ENCODE data around the gene AAK1.

DNA sequence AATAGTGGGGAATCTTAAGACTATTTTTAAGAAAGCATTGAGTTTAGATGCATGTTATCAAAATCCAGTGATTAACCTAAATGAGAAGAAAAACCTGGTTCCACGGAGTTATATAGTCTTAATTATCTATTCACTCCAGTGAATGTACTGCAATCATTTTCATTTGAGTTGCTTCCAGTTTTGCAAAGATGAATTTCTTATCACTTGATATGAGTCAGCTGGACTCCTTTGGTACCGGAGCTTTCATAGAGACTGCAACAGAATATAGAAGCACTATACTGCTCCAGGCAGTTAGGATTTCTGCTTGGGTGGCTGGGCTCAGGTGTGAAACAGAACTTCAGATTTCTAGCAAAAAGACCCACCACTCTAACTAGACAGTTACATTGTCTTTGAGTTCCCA lies 114.1 kb downstream of the AAK1 start:
- TF ChIP-seq, protein P1, sequence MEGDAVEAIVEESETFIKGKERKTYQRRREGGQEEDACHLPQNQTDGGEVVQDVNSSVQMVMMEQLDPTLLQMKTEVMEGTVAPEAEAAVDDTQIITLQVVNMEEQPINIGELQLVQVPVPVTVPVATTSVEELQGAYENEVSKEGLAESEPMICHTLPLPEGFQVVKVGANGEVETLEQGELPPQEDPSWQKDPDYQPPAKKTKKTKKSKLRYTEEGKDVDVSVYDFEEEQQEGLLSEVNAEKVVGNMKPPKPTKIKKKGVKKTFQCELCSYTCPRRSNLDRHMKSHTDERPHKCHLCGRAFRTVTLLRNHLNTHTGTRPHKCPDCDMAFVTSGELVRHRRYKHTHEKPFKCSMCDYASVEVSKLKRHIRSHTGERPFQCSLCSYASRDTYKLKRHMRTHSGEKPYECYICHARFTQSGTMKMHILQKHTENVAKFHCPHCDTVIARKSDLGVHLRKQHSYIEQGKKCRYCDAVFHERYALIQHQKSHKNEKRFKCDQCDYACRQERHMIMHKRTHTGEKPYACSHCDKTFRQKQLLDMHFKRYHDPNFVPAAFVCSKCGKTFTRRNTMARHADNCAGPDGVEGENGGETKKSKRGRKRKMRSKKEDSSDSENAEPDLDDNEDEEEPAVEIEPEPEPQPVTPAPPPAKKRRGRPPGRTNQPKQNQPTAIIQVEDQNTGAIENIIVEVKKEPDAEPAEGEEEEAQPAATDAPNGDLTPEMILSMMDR (conservative IDR thresholded peaks at IDR 0.05; ENCODE audit: low read depth, low read length) = no peak
- TF ChIP-seq EZH2 (IDR thresholded peaks at IDR 0.05; ENCODE audit: low read length, unreplicated experiment) = no peak
